HG03520 (cell line): ENCODE data around the gene MPI.
"Not testable (repeated sequence)": the region's sequence is repeated elsewhere in the genome, so short reads cannot be mapped to it uniquely, and the experiment has no call there.

Source experiments
- ATAC-seq: cut with Tn5 transposase; IDR thresholded peaks from one replicate; pipeline ENCODE4 v1.9.1; 2021; ENCODE audit warnings: mild to moderate bottlenecking, moderate library complexity; ENCODE audit not compliant: unreplicated experiment

Gene MPI

GRCh38 chr15:74890665-74890960, 771 bp downstream of the MPI start:
- ATAC-seq = no peak

DNA sequence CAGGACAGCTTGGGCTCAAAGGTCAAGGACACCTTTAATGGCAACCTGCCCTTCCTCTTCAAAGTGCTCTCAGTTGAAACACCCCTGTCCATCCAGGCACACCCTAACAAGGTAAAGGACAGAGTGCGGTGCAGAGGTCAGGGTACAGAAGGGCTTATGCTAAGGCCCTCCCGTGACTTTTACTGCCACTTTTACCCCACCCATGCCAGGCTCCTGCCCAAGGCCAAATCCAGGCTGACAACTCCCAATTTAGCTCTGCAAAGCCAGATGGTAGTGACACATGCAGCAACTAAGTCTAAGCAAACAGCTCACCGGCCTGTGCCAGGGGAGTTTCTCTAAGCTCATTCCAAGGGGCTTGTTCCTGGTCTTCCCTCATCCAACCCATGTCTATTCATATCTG, 1.6 kb downstream of the MPI start:
- no peak for ATAC-seq

DNA sequence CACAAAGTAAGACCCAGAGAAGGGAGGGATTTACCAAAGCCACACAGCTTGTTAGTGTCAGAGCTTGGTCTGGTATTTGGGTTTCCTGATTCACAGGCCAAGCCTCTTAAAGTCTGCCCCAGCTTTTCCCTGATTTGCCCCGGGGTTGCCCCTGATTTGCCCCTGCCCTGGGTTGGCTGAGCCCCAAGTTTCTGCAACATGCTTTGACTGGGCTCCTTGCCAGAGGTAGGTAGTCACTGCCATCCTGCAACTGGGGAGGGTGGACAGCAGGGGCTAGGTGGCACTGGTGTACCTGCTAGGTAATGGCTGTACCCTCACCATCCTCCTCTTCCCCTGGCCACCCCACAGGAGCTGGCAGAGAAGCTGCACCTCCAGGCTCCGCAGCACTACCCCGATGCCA, 2.5 kb downstream of the MPI start:
- ATAC-seq = no peak

- no peak for ATAC-seq
Observed at GRCh38 chr15:74892931-74893330, 3.1 kb downstream of the MPI start.

GRCh38 chr15:74893627-74894026, 3.8 kb downstream of the MPI start:
- no peak for ATAC-seq

GRCh38 chr15:74894383-74894782, 4.5 kb downstream of the MPI start:
- ATAC-seq = not testable (repeated sequence)

GRCh38 chr15:74895830-74896229, 6.0 kb downstream of the MPI start:
- ATAC-seq = no peak

GRCh38 chr15:74896316-74896715, 6.5 kb downstream of the MPI start:
- no peak for ATAC-seq

GRCh38 chr15:74897300-74897701, 7.5 kb downstream of the MPI start:
- ATAC-seq = no peak

DNA sequence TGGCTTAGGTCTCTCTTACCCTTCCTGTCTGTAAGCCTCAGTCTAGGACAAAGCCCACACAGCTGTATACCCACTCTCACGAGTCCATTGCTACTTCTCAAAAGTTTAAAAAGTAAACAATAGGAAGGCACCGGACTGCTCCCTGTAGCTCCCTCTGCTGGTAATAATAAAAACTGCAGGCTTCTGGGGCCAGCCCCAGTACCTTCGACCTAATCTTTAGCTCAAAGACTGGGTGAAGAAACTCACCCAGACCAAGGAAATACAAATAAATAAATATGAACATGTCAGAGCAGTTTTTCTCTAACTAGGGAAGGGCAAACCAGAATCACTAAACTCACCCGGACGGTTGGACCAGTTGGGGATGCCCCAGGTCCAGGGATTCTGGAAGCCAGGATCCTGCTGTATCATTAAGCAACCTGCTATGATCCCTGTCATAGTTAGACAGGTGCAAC, 11.8 kb downstream of the MPI start:
- ATAC-seq = no peak

DNA sequence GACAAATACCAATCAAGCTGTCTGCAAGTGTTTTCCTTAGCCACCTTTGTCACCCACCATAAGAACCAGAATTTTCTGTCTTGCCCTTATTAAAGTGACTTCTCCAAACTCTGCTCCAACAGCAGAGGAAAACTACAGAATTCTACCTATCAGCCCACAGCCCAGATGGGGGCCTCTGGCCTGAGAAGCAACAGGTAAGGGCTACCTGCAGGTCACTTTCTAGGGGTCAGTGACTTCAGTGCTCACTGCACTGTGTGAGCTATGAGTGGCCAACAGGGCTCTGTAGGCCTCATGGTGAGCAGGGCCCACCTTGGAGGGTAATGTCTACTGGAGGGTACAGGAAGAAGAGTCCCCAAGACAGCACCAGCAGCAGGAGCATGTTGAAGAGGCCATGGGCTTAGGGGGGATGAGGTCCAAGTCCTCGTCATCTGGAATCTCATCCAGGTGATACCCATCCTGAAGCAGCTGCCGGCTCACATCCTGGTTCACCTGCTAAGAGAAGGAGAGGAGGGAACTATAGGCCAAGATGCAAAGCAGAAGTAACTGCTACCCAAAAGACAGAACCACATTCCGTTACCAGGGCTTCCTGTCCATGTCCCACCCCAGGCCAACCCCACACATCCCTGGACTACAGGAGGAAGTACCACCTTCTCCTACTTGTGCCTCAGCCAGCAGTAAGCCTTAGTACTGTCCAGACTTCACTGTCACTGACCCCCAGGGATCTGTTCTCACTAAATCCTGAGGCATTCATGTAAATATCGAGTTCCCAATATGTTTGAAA, 12.6 kb downstream of the MPI start:
- no peak for ATAC-seq

GRCh38 chr15:74903676-74904075, 13.8 kb downstream of the MPI start:
- ATAC-seq = no peak

GRCh38 chr15:74904190-74904805, 14.5 kb downstream of the MPI start:
- no peak for ATAC-seq

- ATAC-seq = no peak
Observed at GRCh38 chr15:74906067-74906449, 16.2 kb downstream of the MPI start.

DNA sequence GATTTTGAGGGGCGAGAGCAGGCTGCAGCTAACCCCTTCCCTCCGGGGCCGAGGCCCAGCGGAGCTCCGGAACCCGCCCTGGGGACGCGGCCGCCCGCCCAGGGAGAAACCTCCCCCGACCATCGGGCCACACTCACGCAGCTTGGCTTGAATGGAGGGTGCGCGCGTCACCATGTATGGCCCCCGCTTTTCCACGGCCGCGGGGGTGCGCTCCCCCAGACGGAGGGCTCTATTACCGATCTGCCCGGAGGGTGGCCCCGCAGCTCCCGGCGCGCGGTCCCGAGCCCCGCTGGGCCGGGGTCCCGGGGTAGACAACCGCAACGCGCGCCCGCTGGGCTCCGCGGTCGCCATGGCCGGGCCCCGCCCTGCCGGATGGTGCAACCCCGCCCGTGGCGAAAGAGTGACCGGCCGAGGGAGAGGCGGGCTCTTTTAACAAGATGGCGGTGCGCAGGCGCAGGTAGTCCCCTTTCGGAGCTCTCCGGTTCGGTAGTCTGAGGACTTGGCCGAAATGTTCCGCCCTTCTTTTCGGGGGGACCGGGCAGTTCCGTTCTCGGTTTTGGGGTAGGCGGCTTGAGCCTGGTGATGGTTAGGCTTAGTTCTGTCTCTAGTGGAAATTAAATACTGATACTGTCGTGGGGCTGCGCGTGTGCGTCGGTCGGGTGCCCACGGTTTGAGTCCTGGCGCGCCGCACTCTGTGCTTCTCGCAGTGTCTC, 16.8 kb downstream of the MPI start, which contains the start of gene FAM219B:
TSS of gene FAM219B (minus strand) at position 402 of the 713 bp plus-strand sequence. CDS start at position 351, 51 bp downstream.
- peak; percentile 85 for ATAC-seq

- ATAC-seq = no peak
Observed at GRCh38 chr15:74907163-74907870, 17.5 kb downstream of the MPI start.

- ATAC-seq = no peak
Observed at GRCh38 chr15:74908635-74909034, 18.8 kb downstream of the MPI start.

DNA sequence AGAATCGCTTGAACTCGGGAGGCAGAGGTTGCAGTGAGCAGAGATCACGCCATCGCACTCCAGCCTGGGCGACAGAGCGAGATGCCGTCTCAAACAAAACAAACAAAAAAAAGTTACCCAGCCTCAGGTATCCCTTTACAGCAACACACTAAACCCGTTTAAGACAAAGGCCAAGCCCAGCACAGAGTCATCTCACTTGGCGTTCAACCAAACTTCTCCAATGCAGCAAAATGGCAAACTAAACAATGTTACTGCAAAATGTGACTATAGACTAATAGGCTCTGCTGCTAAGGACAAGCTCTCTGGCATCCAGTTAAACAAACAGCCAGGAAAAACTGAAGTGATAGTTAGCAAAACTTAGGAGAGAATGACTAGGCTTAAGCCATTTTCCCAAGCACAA, 23.2 kb downstream of the MPI start:
- ATAC-seq = no peak

GRCh38 chr15:74913799-74914198, 24.0 kb downstream of the MPI start:
- not testable (repeated sequence) for ATAC-seq

DNA sequence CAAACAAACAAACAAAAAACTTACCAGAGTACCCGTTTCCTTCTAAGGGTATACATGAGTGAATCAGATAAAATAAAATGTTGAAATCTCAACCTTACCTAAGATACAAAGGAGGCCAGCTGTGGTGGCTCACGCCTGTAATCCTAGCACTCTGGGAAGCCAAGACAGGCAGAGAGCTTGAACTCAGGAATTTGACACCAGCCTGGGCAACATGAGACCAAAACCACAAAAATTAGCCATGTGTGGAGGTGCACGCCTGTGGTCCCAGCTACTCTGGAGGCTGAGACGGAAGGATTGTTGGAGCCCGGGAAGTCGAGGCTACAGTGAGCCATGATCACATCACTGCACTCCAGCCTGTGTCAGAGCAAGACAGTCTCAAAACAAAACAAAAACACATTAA, 27.8 kb downstream of the MPI start:
- no peak for ATAC-seq

DNA sequence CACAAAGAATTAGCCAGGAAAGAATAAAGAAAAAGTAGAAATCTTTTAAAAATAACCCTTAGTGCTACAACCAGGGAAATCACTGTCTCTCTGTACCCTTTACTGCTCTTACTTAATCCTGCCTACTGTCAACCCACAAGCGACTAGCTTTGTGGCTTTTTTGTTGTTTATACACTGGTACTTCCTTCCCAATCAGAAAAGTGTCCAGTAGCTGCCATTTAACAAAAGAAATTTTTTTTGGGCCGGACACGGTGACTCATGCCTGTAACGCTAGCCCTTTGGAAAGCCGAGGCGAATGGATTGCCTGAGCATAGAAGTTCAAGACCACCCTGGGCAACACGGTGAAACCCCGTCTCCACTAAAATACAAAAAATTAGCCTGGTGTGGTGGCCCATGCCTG, 30.6 kb downstream of the MPI start:
- no peak for ATAC-seq
